Measurements from ENCODE around the gene ACLY.
A peak's percentile ranks its signal among the peaks of the same experiment; 100 is the strongest.

ACLY gene

DNA sequence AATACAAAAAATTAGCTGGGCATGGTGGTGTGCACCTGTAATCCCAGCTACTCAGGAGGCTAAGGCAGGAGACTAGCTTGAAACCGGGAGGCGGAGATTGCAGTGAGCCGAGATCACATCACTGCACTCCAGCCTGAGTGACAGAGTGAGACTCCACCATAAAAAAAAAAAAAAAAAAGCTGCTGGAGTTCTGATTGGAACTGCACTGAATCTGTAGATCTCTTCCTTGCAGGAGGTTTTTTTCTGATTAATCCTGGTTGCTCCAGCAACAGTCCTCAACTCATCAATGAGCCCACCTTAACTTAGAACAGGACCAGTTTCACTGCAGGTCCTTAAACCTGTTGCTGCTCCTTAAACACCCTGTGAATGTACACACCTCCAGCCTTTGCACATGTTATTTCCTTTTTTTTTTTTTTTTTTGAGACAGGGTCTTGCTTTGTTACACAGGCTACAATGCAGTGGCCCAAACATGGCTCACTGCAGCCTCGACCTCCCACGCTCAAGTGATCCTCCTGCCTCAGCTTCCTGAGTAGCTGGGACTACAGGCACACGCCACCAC is 10.0 kb upstream of the ACLY start:
- H3K4me3 ChIP-seq (ENCODE audit: low read length), result no peak overlapping the region
- DNase-seq (ENCODE audit: low read depth), result no peak
- TF ChIP-seq, protein P1, sequence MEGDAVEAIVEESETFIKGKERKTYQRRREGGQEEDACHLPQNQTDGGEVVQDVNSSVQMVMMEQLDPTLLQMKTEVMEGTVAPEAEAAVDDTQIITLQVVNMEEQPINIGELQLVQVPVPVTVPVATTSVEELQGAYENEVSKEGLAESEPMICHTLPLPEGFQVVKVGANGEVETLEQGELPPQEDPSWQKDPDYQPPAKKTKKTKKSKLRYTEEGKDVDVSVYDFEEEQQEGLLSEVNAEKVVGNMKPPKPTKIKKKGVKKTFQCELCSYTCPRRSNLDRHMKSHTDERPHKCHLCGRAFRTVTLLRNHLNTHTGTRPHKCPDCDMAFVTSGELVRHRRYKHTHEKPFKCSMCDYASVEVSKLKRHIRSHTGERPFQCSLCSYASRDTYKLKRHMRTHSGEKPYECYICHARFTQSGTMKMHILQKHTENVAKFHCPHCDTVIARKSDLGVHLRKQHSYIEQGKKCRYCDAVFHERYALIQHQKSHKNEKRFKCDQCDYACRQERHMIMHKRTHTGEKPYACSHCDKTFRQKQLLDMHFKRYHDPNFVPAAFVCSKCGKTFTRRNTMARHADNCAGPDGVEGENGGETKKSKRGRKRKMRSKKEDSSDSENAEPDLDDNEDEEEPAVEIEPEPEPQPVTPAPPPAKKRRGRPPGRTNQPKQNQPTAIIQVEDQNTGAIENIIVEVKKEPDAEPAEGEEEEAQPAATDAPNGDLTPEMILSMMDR (conservative IDR thresholded peaks at IDR 0.05; ENCODE audit: low read length), result no peak

DNA sequence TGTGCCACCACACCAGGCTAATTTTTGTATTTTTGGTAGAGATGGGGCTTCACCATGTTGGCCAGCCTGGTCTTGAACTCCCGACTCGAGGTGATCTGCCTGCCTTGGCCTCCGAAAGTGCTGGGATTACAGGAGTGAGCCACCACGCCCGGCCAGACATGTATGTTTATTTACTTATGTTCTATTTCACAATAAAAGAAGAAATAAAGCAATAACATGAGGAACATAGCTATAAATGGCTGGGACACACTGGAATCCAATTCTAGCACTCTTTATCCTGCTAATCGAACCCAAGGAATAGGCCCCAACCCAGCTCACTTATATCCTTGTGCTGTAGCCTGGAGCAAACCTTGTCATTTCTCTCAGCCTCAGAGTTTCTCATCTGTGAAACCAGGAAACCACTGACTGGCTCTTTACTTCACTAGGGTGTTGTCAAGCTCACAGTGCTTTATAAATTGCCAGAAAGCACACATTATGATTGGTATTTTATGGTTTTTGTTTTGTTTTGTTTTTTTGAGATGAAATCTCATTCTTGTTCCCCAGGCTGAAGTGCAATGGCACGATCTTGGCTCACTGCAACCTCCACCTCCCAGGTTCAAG is 7.3 kb upstream of the ACLY start:
- TF ChIP-seq, protein P1 (conservative IDR thresholded peaks at IDR 0.05; ENCODE audit: low read length), result no peak
- no peak for DNase-seq (ENCODE audit: low read depth)
- no peak overlapping the region for H3K4me3 ChIP-seq (ENCODE audit: low read length)

DNA sequence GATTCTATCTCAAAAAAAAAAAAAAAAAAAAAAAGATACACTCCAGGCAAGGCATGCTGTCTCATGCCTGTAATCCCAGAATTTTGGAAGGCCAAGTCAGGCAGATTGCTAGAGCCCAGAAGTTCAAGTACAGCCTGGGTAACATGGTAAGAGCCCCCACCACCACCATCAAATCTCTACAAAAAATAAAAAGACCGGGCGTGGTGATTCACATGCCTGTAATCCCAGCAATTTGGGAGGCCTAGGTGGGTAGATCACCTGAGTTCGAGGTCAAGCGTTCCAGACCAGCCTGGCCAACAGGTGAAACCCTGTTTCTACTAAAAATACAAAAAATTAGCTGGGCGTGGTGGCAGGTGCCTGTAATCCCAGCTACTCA is 1.8 kb upstream of the ACLY start:
- no peak overlapping the region for H3K4me3 ChIP-seq (ENCODE audit: low read length)
- TF ChIP-seq, protein P1 (conservative IDR thresholded peaks at IDR 0.05; ENCODE audit: low read length), result no peak
- DNase-seq (ENCODE audit: low read depth), result no peak

DNA sequence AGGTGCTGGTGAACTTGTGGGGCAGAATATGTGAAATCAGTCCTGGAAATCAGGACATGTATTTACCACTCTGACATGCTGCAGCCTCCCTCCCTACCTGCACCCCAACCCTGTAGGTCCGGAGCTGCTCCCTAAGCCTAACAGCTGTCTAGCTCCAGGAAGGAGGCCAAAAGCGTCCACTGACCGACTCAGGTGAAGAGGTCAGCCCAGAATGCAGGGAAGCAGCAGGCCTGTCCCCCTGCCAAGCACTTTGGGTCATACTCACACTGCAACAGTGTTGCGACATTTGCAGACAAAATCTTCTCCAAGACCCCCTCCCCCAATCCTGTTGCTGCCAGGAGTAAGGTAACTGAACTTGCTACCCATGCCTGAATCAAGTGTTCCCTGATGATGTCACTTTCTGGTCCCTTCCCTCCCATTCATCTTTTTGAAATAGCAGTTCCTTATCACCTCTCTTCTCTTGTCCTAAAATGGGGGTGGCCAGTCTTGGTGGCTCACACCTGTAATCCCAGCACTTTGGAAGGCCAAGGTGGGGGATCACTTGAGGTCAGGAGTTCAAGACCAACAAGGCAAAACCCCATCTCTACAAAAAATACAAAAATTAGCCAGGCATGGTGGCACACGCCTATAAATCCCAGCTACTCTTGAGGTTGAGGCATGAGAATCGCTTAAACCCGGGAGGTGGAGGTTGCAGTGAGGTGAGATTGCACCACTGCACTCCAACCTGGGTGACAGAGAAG is 1.3 kb upstream of the ACLY start:
- no peak overlapping the region for H3K4me3 ChIP-seq (ENCODE audit: low read length)
- TF ChIP-seq, protein P1 (conservative IDR thresholded peaks at IDR 0.05; ENCODE audit: low read length), result no peak
- peak; percentile 42 for DNase-seq (ENCODE audit: low read depth)

GRCh38 chr17:41919165-41919817 is 540 bp upstream of the ACLY start:
- peak overlapping the region; percentile 58 for H3K4me3 ChIP-seq (ENCODE audit: low read length)
- TF ChIP-seq, protein P1 (conservative IDR thresholded peaks at IDR 0.05; ENCODE audit: low read length), result no peak
- DNase-seq (ENCODE audit: low read depth), result no peak

DNA sequence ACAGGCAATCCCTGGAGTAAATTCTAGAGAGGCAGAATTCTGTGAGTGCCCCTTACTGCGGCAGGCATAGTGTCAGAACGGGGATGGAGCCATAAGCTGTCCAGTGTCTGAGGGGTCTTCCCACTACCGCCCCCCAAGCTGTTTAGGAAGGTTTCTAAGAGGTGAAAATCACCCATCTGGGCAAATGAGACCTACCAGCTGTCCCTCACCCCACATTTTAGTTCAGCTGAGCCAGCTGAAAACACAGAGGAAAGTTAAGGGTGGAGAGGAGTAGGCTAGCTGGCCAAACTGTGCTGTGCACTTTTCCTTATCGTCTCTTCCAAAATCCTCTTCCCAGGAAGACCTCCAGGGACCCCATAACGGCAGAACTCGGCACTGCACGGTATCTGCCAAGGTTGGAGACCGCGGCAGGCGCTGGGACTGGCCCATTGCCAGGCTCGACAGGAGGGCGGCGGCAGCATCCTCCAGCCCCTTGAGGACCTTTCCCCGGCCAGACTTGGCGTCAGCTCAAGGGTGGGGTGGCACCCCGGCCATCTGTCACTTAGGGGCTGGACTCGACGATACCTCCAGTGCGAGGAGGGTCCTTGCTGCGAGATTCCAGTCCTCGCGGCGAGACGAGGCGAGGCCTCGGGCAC is 955 bp downstream of the ACLY start:
- no peak for DNase-seq (ENCODE audit: low read depth)
- TF ChIP-seq, protein P1 (conservative IDR thresholded peaks at IDR 0.05; ENCODE audit: low read length), result no peak

More for the DNA sequence above, 955 bp downstream of the ACLY start:
- peak overlapping the region; percentile 97 for H3K4me3 ChIP-seq (ENCODE audit: low read length)

Measured in AG10803 (cell line).